Sigmoid colon (tissue), 7 donors: ENCODE measurements around the gene CACNA1D. TPM values are rescaled to one million over a fixed set of nuclear protein-coding genes. Genes with fewer than 3 reads are reported as not detected.
"Not testable (repeated sequence)": the region's sequence is repeated elsewhere in the genome, so short reads cannot be mapped to it uniquely, and the experiment has no call there.

Experiments
- DNase-seq: peaks from one replicate; pipeline ENCODE4 v3.0.0-alpha.2; 2019
- H3K27ac ChIP-seq, 4 donors: fragments of 200-600 bp; sonication (generic); one replicate each; pipeline ENCODE4 v1.5.1; 2016 to 2019; ENCODE audit warnings: mild to moderate bottlenecking in 1 of 4
- H3K27me3 ChIP-seq, 3 donors: fragments of 200-600 bp; sonication (generic); one replicate each; pipeline ENCODE4 v1.5.1; 2019; ENCODE audit warnings: mild to moderate bottlenecking in 1 of 3
- H3K36me3 ChIP-seq, 4 donors: fragments of 200-600 bp; sonication (generic); one replicate each; pipeline ENCODE4 v1.5.1; 2016 to 2019
- H3K4me1 ChIP-seq, 4 donors: fragments of 200-600 bp; sonication (generic); one replicate each; pipeline ENCODE4 v1.5.1; 2017 to 2019
- H3K4me3 ChIP-seq, 4 donors: fragments of 200-600 bp; sonication (generic); one replicate each; pipeline ENCODE4 v1.5.1; 2017 to 2019; ENCODE audit warnings: mild to moderate bottlenecking in 2 of 4, moderate library complexity in 1 of 4
- H3K9me3 ChIP-seq, 4 donors: fragments of 200-600 bp in 3 of 4; sonication (generic) in 3 of 4; one replicate each; pipeline versions ENCODE4 v1.5.1 to v1.6.1; 2013 to 2019
- EP300 ChIP-seq, 4 donors: sonication (generic); formaldehyde crosslinking; IDR thresholded peaks; one replicate each; pipeline ENCODE4 v1.6.1; 2017; ENCODE audit warnings: antibody characterized with exemption in 4 of 4
- POLR2A ChIP-seq, 2 donors: fragments of 450-650 bp; IDR thresholded peaks; one replicate each; pipeline ENCODE4 v1.6.1; 2016; ENCODE audit warnings: antibody characterized with exemption in 2 of 2, mild to moderate bottlenecking in 2 of 2, moderate library complexity in 2 of 2
- POLR2AphosphoS5 ChIP-seq, 4 donors: sonication (generic); formaldehyde crosslinking; IDR thresholded peaks; one replicate each; pipeline ENCODE4 v1.6.1; 2017; ENCODE audit warnings: antibody characterized with exemption in 4 of 4
- WGBS, 2 donors: extraction: QIAGEN DNeasy Blood & Tissue Kit; methylation state at CpG; one replicate each; pipeline ENCODE4 v1.1.7; 2013; 5-methylcytosine and 5-hydroxymethylcytosine counted together
- intact Hi-C: fragments of 100-400 bp; cut with DNase I; formaldehyde crosslinking; loops from one replicate; pipeline ENCODE4 v1.15.1; 2023
- polyA plus RNA-seq, 3 donors: library from polyadenylated mRNA; stranded (reverse); fragments of 200-250 nt; gene quantifications; one replicate each; pipeline ENCODE4 v1.2.3, GENCODE V29; 2013
- total RNA-seq, 4 donors: library from RNA; depleted of rRNA; stranded (reverse); fragments of >200 nt; gene quantifications; one replicate each; pipeline ENCODE4 v1.1.0, GENCODE V29; 2016
- TF ChIP-seq, protein P1 (sequence below), 4 experiments: fragments of 450-650 bp in 3 of 4; fragments of 200-600 bp in 1 of 4; IDR thresholded peaks; one replicate each; pipeline ENCODE4 v1.5.1; 2016 to 2019; ENCODE audit warnings: antibody characterized with exemption in 4 of 4, mild to moderate bottlenecking in 3 of 4, moderate library complexity in 2 of 4
- donor health status: healthy with polysubstance abuse.
- donor health status: Bipolar disorder and iron deficiency.
- donor health status: healthy.

The CACNA1D gene
- total and polyA plus RNA-seq, 7 donors, result 1.2 to 9.7 (median 4.8) TPM

DNA sequence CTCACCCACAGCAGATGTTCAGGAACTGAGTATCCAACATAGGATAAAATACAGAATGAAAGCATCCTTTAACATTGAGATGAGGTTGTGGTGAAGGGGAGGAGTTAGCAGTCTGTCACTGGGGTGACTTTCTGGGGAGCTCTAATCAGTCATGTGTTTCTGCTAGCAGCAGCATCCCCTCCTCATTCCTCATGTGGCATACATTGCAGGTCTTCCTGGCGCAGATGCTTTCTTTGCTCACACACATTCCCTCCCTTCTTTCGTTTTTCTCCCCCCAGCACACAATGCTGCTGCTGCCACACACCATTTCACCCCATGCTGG, 135.0 kb downstream of the CACNA1D start:
- Histone ChIP-seq H3K4me3 (no peak overlapping the region), H3K27ac (no peak overlapping the region), H3K27me3 (no peaks in the 10 kb centered on the region), H3K4me1 (peaks cover 0 to 14% (median 10%) of the 10 kb centered on the region in 4 donors), H3K36me3 (no peaks in the 10 kb centered on the region), H3K9me3 (no peaks in the 10 kb centered on the region)
- intact Hi-C loops, result no loop called here
- WGBS, 2 donors, result 73 to 86% methylated on average over 2 of the region's 2 CpGs
- TF ChIP-seq, protein P1, sequence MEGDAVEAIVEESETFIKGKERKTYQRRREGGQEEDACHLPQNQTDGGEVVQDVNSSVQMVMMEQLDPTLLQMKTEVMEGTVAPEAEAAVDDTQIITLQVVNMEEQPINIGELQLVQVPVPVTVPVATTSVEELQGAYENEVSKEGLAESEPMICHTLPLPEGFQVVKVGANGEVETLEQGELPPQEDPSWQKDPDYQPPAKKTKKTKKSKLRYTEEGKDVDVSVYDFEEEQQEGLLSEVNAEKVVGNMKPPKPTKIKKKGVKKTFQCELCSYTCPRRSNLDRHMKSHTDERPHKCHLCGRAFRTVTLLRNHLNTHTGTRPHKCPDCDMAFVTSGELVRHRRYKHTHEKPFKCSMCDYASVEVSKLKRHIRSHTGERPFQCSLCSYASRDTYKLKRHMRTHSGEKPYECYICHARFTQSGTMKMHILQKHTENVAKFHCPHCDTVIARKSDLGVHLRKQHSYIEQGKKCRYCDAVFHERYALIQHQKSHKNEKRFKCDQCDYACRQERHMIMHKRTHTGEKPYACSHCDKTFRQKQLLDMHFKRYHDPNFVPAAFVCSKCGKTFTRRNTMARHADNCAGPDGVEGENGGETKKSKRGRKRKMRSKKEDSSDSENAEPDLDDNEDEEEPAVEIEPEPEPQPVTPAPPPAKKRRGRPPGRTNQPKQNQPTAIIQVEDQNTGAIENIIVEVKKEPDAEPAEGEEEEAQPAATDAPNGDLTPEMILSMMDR (IDR thresholded peaks at IDR 0.05), result no peak
- no peak for TF ChIP-seq POLR2AphosphoS5 (IDR thresholded peaks at IDR 0.05)
- no peak for TF ChIP-seq POLR2A (IDR thresholded peaks at IDR 0.05)
- TF ChIP-seq EP300 (IDR thresholded peaks at IDR 0.05), result no peak
- no peak for DNase-seq

DNA sequence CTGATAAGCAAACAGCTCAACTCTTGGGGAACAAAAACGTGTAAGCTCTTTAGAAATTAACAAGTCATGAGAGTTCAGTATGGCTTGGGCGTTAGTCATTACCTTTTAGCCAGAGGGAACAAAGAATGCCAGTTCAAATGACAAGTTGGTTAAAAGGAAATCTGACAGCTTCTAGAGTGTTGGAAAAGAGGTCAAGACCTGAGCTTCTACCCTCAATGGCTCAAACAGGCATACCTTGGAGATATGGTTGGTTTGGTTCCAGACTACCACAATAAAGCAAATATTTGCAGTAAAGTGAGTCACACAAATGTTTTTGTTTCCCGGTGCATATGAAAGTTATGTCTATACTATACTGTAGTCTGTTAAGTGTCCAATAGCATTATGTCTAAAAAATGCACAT, 136.1 kb downstream of the CACNA1D start:
- no peak for TF ChIP-seq POLR2AphosphoS5 (IDR thresholded peaks at IDR 0.05)
- TF ChIP-seq, protein P1 (IDR thresholded peaks at IDR 0.05), result no peak
- no peak for TF ChIP-seq POLR2A (IDR thresholded peaks at IDR 0.05)
- TF ChIP-seq EP300 (IDR thresholded peaks at IDR 0.05), result no peak
- Histone ChIP-seq H3K36me3 (no peaks in the 10 kb centered on the region), H3K4me1 (peaks cover 0 to 14% (median 10%) of the 10 kb centered on the region in 4 donors), H3K27ac (no peak overlapping the region), H3K4me3 (no peak overlapping the region), H3K27me3 (no peaks in the 10 kb centered on the region), H3K9me3 (no peaks in the 10 kb centered on the region)
- 39 to 64% methylated on average over 3 of the region's 3 CpGs for WGBS, 2 donors
- no peak for DNase-seq
- intact Hi-C loops, result no loop called here

DNA sequence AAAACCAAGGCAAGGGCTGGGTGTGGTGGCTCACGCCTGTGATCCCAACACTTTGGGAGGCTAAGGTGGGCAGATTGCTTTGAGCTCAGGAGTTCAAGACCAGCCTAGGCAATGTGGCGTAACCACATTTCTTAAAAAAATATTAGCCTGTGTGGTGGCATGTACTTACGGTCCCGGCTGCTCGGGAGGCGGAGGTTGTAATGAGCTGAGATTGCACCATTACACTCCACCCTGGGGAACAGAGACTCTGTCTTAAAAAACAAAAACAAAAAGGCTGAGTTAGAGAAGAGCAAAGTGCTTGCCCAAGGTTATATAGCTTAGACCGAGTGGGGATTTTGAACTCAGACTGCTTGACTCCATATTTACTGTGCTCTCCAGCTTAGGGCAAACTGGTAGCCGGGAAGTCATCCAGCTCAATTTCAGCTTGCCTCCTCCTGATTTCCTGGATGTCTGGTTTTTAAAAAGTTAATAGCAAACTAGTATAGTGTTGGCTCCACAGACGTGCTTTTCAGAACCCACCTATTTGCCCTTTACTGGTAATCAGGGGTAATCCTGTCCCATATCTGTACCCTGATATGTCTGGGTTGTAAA, 138.9 kb downstream of the CACNA1D start:
- WGBS, 2 donors, result 27 to 79% methylated on average over 9 of the region's 9 CpGs
- no peak for TF ChIP-seq EP300 (IDR thresholded peaks at IDR 0.05)
- no peak for TF ChIP-seq POLR2AphosphoS5 (IDR thresholded peaks at IDR 0.05)
- TF ChIP-seq POLR2A (IDR thresholded peaks at IDR 0.05), result no peak
- TF ChIP-seq, protein P1 (IDR thresholded peaks at IDR 0.05), result no peak
- no peak for DNase-seq
- Histone ChIP-seq H3K4me3 (no peak overlapping the region), H3K27me3 (no peaks in the 10 kb centered on the region), H3K36me3 (no peaks in the 10 kb centered on the region), H3K9me3 (no peaks in the 10 kb centered on the region), H3K27ac (no peak overlapping the region), H3K4me1 (peaks cover 0 to 14% (median 9%) of the 10 kb centered on the region in 4 donors)
- intact Hi-C loops, result no loop called here

DNA sequence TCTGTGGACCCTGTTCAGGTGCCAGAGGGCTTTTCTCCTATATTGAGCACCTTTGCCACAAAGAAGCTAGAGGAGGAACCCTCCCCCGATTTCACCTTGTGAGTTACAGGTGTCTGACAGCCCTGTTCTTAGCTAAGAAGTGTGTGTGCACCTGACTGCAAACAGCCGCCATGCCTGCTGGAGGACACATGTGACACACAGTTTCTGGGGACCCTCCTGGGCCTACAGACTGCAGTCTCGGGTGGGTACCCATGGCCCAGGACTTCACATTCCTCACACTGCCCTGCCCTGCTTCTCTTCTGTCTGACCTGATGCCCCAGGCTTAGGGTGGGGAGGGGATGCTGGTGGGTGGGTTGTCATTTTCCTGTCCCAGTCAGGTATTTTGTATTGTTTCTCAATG, 140.6 kb downstream of the CACNA1D start:
- intact Hi-C loops, result no loop called here

DNA sequence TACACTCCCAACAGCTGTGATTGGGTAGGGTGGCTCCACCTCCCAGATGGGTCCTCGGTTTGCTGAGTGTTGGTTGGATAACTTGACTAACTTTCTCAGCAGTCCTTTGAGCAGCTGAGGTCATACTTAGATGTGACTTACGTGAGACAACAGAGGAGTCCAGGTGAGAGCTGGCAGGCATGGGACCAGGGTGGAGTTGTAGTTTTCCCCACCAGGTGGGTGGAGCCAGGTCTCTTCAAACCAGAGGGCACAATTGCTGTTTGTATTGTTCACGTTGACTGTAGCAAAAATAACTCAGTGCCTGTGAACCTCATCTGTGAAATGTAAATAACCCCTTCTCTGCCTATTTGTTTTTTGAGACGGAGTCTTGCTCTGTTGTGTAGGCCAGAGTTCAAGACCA, 144.4 kb downstream of the CACNA1D start:
- H3K9me3 ChIP-seq, H3K36me3 ChIP-seq, H3K4me3 ChIP-seq, DNase-seq, H3K4me1 ChIP-seq, H3K27me3 ChIP-seq, intact Hi-C loops, H3K27ac ChIP-seq: not testable (repeated sequence)
- 40 to 73% methylated on average over 4 of the region's 4 CpGs for WGBS, 2 donors

More for the DNA sequence above, 140.6 kb downstream of the CACNA1D start:
- DNase-seq, result no peak
- H3K4me3 ChIP-seq, result no peak overlapping the region
- H3K36me3 ChIP-seq, result no peaks in the 10 kb centered on the region
- TF ChIP-seq POLR2AphosphoS5 (IDR thresholded peaks at IDR 0.05), result no peak
- no peak for TF ChIP-seq POLR2A (IDR thresholded peaks at IDR 0.05)
- TF ChIP-seq EP300 (IDR thresholded peaks at IDR 0.05), result no peak
- TF ChIP-seq, protein P1 (IDR thresholded peaks at IDR 0.05), result no peak
- 93 to 95% methylated on average over 3 of the region's 3 CpGs for WGBS, 2 donors
- H3K4me1 ChIP-seq, result no peaks in the 10 kb centered on the region
- no peaks in the 10 kb centered on the region for H3K27me3 ChIP-seq
- no peak overlapping the region for H3K27ac ChIP-seq
- H3K9me3 ChIP-seq, result no peaks in the 10 kb centered on the region
